Measurements from ENCODE around the gene ORC5. TPM values are rescaled to one million over a fixed set of nuclear protein-coding genes. Genes with fewer than 3 reads are reported as not detected.
A peak's percentile ranks its signal among the peaks of the same experiment; 100 is the strongest.

ORC5 gene
- total and polyA plus RNA-seq, 2 experiments from 2014 or later = 10.9 to 89.0 TPM

GRCh38 chr7:104185346-104185745, 22.5 kb downstream of the ORC5 start:
- H3K4me1 Mint-ChIP-seq = no peaks in the 10 kb centered on the region
- TF ChIP-seq ZNF331 (CRISPR knock-in tag; IDR thresholded peaks at IDR 0.05; ENCODE audit: low read depth) (no peak), STAT1 (IDR thresholded peaks at IDR 0.05; ENCODE audit: unreplicated experiment) (no peak), EZH2phosphoT487 (IDR thresholded peaks at IDR 0.05; ENCODE audit: unreplicated experiment) (no peak)

GRCh38 chr7:104179178-104179577, 28.6 kb downstream of the ORC5 start:
- no peaks in the 10 kb centered on the region for H3K9me2 ChIP-seq (ENCODE audit: insufficient read depth)
- H3K27me3 ChIP-seq (ENCODE audit: insufficient read depth) = no peaks in the 10 kb centered on the region
- H4K20me1 ChIP-seq (replicated peaks; ENCODE audit: insufficient read depth) = no peaks in the 10 kb centered on the region
- peaks cover 14% of the 10 kb centered on the region for H3K4me1 Mint-ChIP-seq
- H3K27me3 Mint-ChIP-seq (ENCODE audit: insufficient read depth, low read depth, poor library complexity) = no peaks in the 10 kb centered on the region
- H3K27ac Mint-ChIP-seq = no peak overlapping the region
- H3K36me3 ChIP-seq (ENCODE audit: insufficient read depth) = peaks cover 57% of the 10 kb centered on the region
- H3K4me3 ChIP-seq = no peak overlapping the region; the same call in 1 of the 2 replicates
- H3K9me3 Mint-ChIP-seq = peaks cover 61% of the 10 kb centered on the region
- no peak for ATAC-seq
- DNase-seq (ENCODE audit: low spot score) = peak; percentile 50
- no peak overlapping the region for H2AFZ ChIP-seq
- peaks cover 75% of the 10 kb centered on the region for H3K36me3 Mint-ChIP-seq (ENCODE audit: low read depth)
- H3K79me2 ChIP-seq (replicated peaks; ENCODE audit: insufficient read depth) = no peaks in the 10 kb centered on the region
- peaks cover 17% of the 10 kb centered on the region for H3K4me1 ChIP-seq (ENCODE audit: insufficient read depth)
- no peak overlapping the region for H3K4me2 ChIP-seq
- no peak overlapping the region for H3K4me3 Mint-ChIP-seq
- H3F3A ChIP-seq (replicated peaks; ENCODE audit: low read depth) = no peaks in the 10 kb centered on the region
- no peak overlapping the region for H3K27ac ChIP-seq (ENCODE audit: low read depth)
- no peak for TF ChIP-seq ETS1 (IDR thresholded peaks at IDR 0.05)
- no peak for TF ChIP-seq JUNB (IDR thresholded peaks at IDR 0.05; ENCODE audit: unreplicated experiment)
- no peak for TF ChIP-seq STAT1 (IDR thresholded peaks at IDR 0.05; ENCODE audit: unreplicated experiment)
- TF ChIP-seq REST (IDR thresholded peaks at IDR 0.05; ENCODE audit: unreplicated experiment) = no peak
- TF ChIP-seq ZNF114 (CRISPR knock-in tag; IDR thresholded peaks at IDR 0.05) = no peak
- no peak for TF ChIP-seq NANOG (IDR thresholded peaks at IDR 0.05; ENCODE audit: borderline replicate concordance)
- TF ChIP-seq EZH2 (IDR thresholded peaks at IDR 0.05; ENCODE audit: low read depth, unreplicated experiment) = no peak
- TF ChIP-seq ZNF462 (CRISPR knock-in tag; IDR thresholded peaks at IDR 0.05) = no peak
- no peak for TF ChIP-seq POLR2AphosphoS5 (IDR thresholded peaks at IDR 0.05; ENCODE audit: low read depth)
- TF ChIP-seq EZH2phosphoT487 (IDR thresholded peaks at IDR 0.05; ENCODE audit: unreplicated experiment) = no peak

More at GRCh38 chr7:104185346-104185745, 22.5 kb downstream of the ORC5 start:
- DNase-seq (ENCODE audit: low spot score) = no peak
- Histone ChIP-seq H3K4me1 (ENCODE audit: insufficient read depth) (no peaks in the 10 kb centered on the region), H3K27ac (ENCODE audit: low read depth) (no peak overlapping the region), H3K27me3 (ENCODE audit: insufficient read depth) (no peaks in the 10 kb centered on the region), H3K9me2 (ENCODE audit: insufficient read depth) (no peaks in the 10 kb centered on the region), H2AFZ (no peak overlapping the region), H4K20me1 (replicated peaks; ENCODE audit: insufficient read depth) (no peaks in the 10 kb centered on the region), H3K79me2 (replicated peaks; ENCODE audit: insufficient read depth) (no peaks in the 10 kb centered on the region), H3F3A (replicated peaks; ENCODE audit: low read depth) (no peaks in the 10 kb centered on the region), H3K36me3 (ENCODE audit: insufficient read depth) (peaks cover 36% of the 10 kb centered on the region), H3K4me2 (no peak overlapping the region), H3K4me3 (no peak overlapping the region)
- Mint-ChIP-seq H3K27me3 (ENCODE audit: insufficient read depth, low read depth, poor library complexity) (peaks cover 2% of the 10 kb centered on the region), H3K27ac (no peak overlapping the region), H3K36me3 (ENCODE audit: low read depth) (peaks cover 82% of the 10 kb centered on the region), H3K4me3 (no peak overlapping the region), H3K9me3 (peaks cover 30% of the 10 kb centered on the region)
- ATAC-seq = no peak
